ENCODE results near the gene ZNF688. TPM values are rescaled to one million over a fixed set of nuclear protein-coding genes. Genes with fewer than 3 reads are reported as not detected.

Gene ZNF688
- total RNA-seq, 1 experiment from 2014 or later: 11.8 TPM

- CTCF ChIA-PET: interaction anchor here (0.5 to 2.6 kb wide), 6 partner anchors 9 to 141 kb away, joined by 3 to 12 read pairs (median 4); partner anchors contain the start of gene DCTPP1
- TF ChIP-seq CTCF (IDR thresholded peaks at IDR 0.05; ENCODE audit: unreplicated experiment): no peak
These were observed 674 bp downstream of the ZNF688 start for GRCh38 chr16:30570636-30571444.

GRCh38 chr16:30569746-30570635 is 1.5 kb downstream of the ZNF688 start:
- H3K4me1 Mint-ChIP-seq (ENCODE audit: low read depth, unreplicated experiment): peaks cover 40% of the 10 kb centered on the region
- CTCF ChIA-PET: interaction anchor here (1.3 to 2.6 kb wide), 3 partner anchors 9 to 140 kb away, joined by 4 to 12 read pairs (median 12); partner anchors contain the start of gene DCTPP1
- no peaks in the 10 kb centered on the region for H3K9me3 Mint-ChIP-seq (ENCODE audit: low read depth, unreplicated experiment)
- peaks cover 28% of the 10 kb centered on the region for H3K36me3 Mint-ChIP-seq (ENCODE audit: insufficient read depth, unreplicated experiment)
- intact Hi-C loops (cut with micrococcal nuclease; ENCODE audit: unreplicated experiment): loop anchor here (5.0 kb wide), 1 partner anchor 57 kb away; no protein-coding TSS in a partner anchor
- no peak for TF ChIP-seq CTCF (IDR thresholded peaks at IDR 0.05; ENCODE audit: unreplicated experiment)
- no peak for DNase-seq
- peaks cover 11% of the 10 kb centered on the region for H3K27me3 Mint-ChIP-seq (ENCODE audit: unreplicated experiment)
- H3K27ac Mint-ChIP-seq (ENCODE audit: unreplicated experiment): peak overlapping the region; percentile 93
- peak overlapping the region; percentile 84 for H3K4me3 Mint-ChIP-seq (ENCODE audit: low read depth, unreplicated experiment)
- BruUV-seq (replicated peaks): TSS peak; percentile 27

More at GRCh38 chr16:30570636-30571444, 674 bp downstream of the ZNF688 start:
- no TSS peak for BruUV-seq (replicated peaks)
- Mint-ChIP-seq H3K27me3 (ENCODE audit: unreplicated experiment) (peaks cover 9% of the 10 kb centered on the region), H3K4me3 (ENCODE audit: low read depth, unreplicated experiment) (peak overlapping the region; percentile 84), H3K36me3 (ENCODE audit: insufficient read depth, unreplicated experiment) (peaks cover 29% of the 10 kb centered on the region), H3K9me3 (ENCODE audit: low read depth, unreplicated experiment) (no peaks in the 10 kb centered on the region), H3K4me1 (ENCODE audit: low read depth, unreplicated experiment) (peaks cover 44% of the 10 kb centered on the region), H3K27ac (ENCODE audit: unreplicated experiment) (peak overlapping the region; percentile 93)
- no peak for DNase-seq
- intact Hi-C loops (cut with micrococcal nuclease; ENCODE audit: unreplicated experiment): loop anchor here (1.0 to 5.0 kb wide), 2 partner anchors 13 to 56 kb away; partner anchors contain the start of gene ZNF764

- Mint-ChIP-seq H3K27me3 (ENCODE audit: unreplicated experiment) (peaks cover 11% of the 10 kb centered on the region), H3K9me3 (ENCODE audit: low read depth, unreplicated experiment) (no peaks in the 10 kb centered on the region), H3K4me3 (ENCODE audit: low read depth, unreplicated experiment) (no peak overlapping the region), H3K4me1 (ENCODE audit: low read depth, unreplicated experiment) (peaks cover 33% of the 10 kb centered on the region), H3K27ac (ENCODE audit: unreplicated experiment) (no peak overlapping the region), H3K36me3 (ENCODE audit: insufficient read depth, unreplicated experiment) (peaks cover 28% of the 10 kb centered on the region)
- CTCF ChIA-PET: no interaction called here
- intact Hi-C loops (cut with micrococcal nuclease; ENCODE audit: unreplicated experiment): no loop called here
- BruUV-seq (replicated peaks): no TSS peak
- DNase-seq: no peak
- no peak for TF ChIP-seq CTCF (IDR thresholded peaks at IDR 0.05; ENCODE audit: unreplicated experiment)
These were observed 2.2 kb downstream of the ZNF688 start for GRCh38 chr16:30569281-30569680.

GRCh38 chr16:30567991-30568638 is 3.4 kb downstream of the ZNF688 start:
- DNase-seq: no peak
- H3K27ac Mint-ChIP-seq (ENCODE audit: unreplicated experiment): no peak overlapping the region
- intact Hi-C loops (cut with micrococcal nuclease; ENCODE audit: unreplicated experiment): no loop called here
- CTCF ChIA-PET: interaction anchor here (0.7 kb wide), 1 partner anchor 70 kb away, joined by 7 read pairs; no protein-coding TSS in a partner anchor
- H3K9me3 Mint-ChIP-seq (ENCODE audit: low read depth, unreplicated experiment): no peaks in the 10 kb centered on the region
- no peak overlapping the region for H3K4me3 Mint-ChIP-seq (ENCODE audit: low read depth, unreplicated experiment)
- no TSS peak for BruUV-seq (replicated peaks)
- TF ChIP-seq CTCF (IDR thresholded peaks at IDR 0.05; ENCODE audit: unreplicated experiment): no peak
- peaks cover 11% of the 10 kb centered on the region for H3K27me3 Mint-ChIP-seq (ENCODE audit: unreplicated experiment)
- peaks cover 27% of the 10 kb centered on the region for H3K4me1 Mint-ChIP-seq (ENCODE audit: low read depth, unreplicated experiment)
- H3K36me3 Mint-ChIP-seq (ENCODE audit: insufficient read depth, unreplicated experiment): peaks cover 24% of the 10 kb centered on the region

Data from Calu3 (cell line).